Skeletal muscle cell (primary cell): ENCODE data around the gene SLC52A3.
"Not testable (repeated sequence)": the region's sequence is repeated elsewhere in the genome, so short reads cannot be mapped to it uniquely, and the experiment has no call there.

ENCODE experiments used
- DNase-seq: peaks from one replicate; pipeline ENCODE4 v3.0.0-alpha.2; 2010; ENCODE audit warnings: low read depth
- H3K4me3 ChIP-seq: 2 replicates; pipeline ENCODE4 v1.5.1; 2011; ENCODE audit warnings: low read depth, mild to moderate bottlenecking, control low read depth, low read length, moderate library complexity

Gene SLC52A3

GRCh38 chr20:768426-768978 lies at the start of gene SLC52A3:
SLC52A3 (minus strand) TSS chr20:768500; CDS start chr20:765774, 2,726 bp downstream.
- DNase-seq: no peak

GRCh38 chr20:815914-816606 lies 47.8 kb upstream of the SLC52A3 start:
- H3K4me3 ChIP-seq: no peak overlapping the region
- no peak for DNase-seq

More at GRCh38 chr20:768426-768978, at the start of gene SLC52A3:
- H3K4me3 ChIP-seq: no peak within 1 kb of the TSS

GRCh38 chr20:815226-815625 lies 46.9 kb upstream of the SLC52A3 start:
- no peak overlapping the region for H3K4me3 ChIP-seq
- DNase-seq: no peak

- no peak overlapping the region for H3K4me3 ChIP-seq
- no peak for DNase-seq
Observed at GRCh38 chr20:813390-813789, 45.1 kb upstream of the SLC52A3 start.

GRCh38 chr20:812435-812814 lies 44.1 kb upstream of the SLC52A3 start:
- DNase-seq, H3K4me3 ChIP-seq: not testable (repeated sequence)

- H3K4me3 ChIP-seq, DNase-seq: not testable (repeated sequence)
Observed at GRCh38 chr20:811776-812434, 43.6 kb upstream of the SLC52A3 start.

GRCh38 chr20:805713-806112 lies 37.4 kb upstream of the SLC52A3 start:
- H3K4me3 ChIP-seq: no peak overlapping the region
- no peak for DNase-seq

GRCh38 chr20:801678-802077 lies 33.4 kb upstream of the SLC52A3 start:
- no peak for DNase-seq
- H3K4me3 ChIP-seq: no peak overlapping the region

GRCh38 chr20:800026-800425 lies 31.7 kb upstream of the SLC52A3 start:
- not testable (repeated sequence) for H3K4me3 ChIP-seq, DNase-seq

- DNase-seq, H3K4me3 ChIP-seq: not testable (repeated sequence)
Observed at GRCh38 chr20:798746-799145, 30.4 kb upstream of the SLC52A3 start.

- no peak for DNase-seq
- no peak overlapping the region for H3K4me3 ChIP-seq
Observed at GRCh38 chr20:796921-797320, 28.6 kb upstream of the SLC52A3 start.

- DNase-seq: no peak
- H3K4me3 ChIP-seq: no peak overlapping the region
Observed at GRCh38 chr20:792248-792647, 23.9 kb upstream of the SLC52A3 start.

GRCh38 chr20:791056-791455 lies 22.8 kb upstream of the SLC52A3 start:
- H3K4me3 ChIP-seq: no peak overlapping the region
- DNase-seq: no peak

GRCh38 chr20:787825-788224 lies 19.5 kb upstream of the SLC52A3 start:
- DNase-seq: no peak
- H3K4me3 ChIP-seq: no peak overlapping the region

- no peak for DNase-seq
Observed at GRCh38 chr20:779771-780170, 11.5 kb upstream of the SLC52A3 start.

GRCh38 chr20:776165-776564 lies 7.9 kb upstream of the SLC52A3 start:
- H3K4me3 ChIP-seq: no peak overlapping the region
- no peak for DNase-seq

More at GRCh38 chr20:779771-780170, 11.5 kb upstream of the SLC52A3 start:
- H3K4me3 ChIP-seq: no peak overlapping the region

- H3K4me3 ChIP-seq: no peak overlapping the region
- DNase-seq: no peak
Observed at GRCh38 chr20:775679-776135, 7.4 kb upstream of the SLC52A3 start.

GRCh38 chr20:774660-775057 lies 6.4 kb upstream of the SLC52A3 start:
- no peak for DNase-seq
- H3K4me3 ChIP-seq: no peak overlapping the region

GRCh38 chr20:774016-774659 lies 5.8 kb upstream of the SLC52A3 start:
- DNase-seq: no peak
- no peak overlapping the region for H3K4me3 ChIP-seq

- no peak overlapping the region for H3K4me3 ChIP-seq
- DNase-seq: no peak
Observed at GRCh38 chr20:772806-773205, 4.5 kb upstream of the SLC52A3 start.
